HepG2 (cell line): Measurements from ENCODE around the gene SERAC1. TPM values are rescaled to one million over a fixed set of nuclear protein-coding genes. Genes with fewer than 3 reads are reported as not detected.
A peak's percentile ranks its signal among the peaks of the same experiment; 100 is the strongest.

Source experiments
- ADNP ChIP-seq: sonication (generic); formaldehyde crosslinking; IDR thresholded peaks from 2 replicates; pipeline ENCODE4 v1.4.0; 2020; ENCODE audit warnings: missing genetic modification reagents
- ARNT2 ChIP-seq: sonication (generic); formaldehyde crosslinking; IDR thresholded peaks from 2 replicates; pipeline ENCODE4 v1.8.0; 2022; ENCODE audit warnings: mild to moderate bottlenecking, low read depth, missing genetic modification reagents, moderate library complexity
- BORCS8-MEF2B ChIP-seq: sonication (generic); formaldehyde crosslinking; IDR thresholded peaks from 2 replicates; pipeline ENCODE4 v1.8.0; 2022; ENCODE audit warnings: mild to moderate bottlenecking, missing genetic modification reagents
- GABPB1 ChIP-seq: IDR thresholded peaks from 2 replicates; pipeline ENCODE4 v1.6.1; 2016; ENCODE audit warnings: mild to moderate bottlenecking, missing genetic modification reagents, moderate library complexity, missing compliant biosample characterization
- GFI1 ChIP-seq: sonication (generic); formaldehyde crosslinking; IDR thresholded peaks from 2 replicates; pipeline ENCODE4 v1.5.0; 2020; ENCODE audit warnings: missing genetic modification reagents, mild to moderate bottlenecking, borderline replicate concordance
- IRF2 ChIP-seq: IDR thresholded peaks from 2 replicates; pipeline ENCODE4 v1.6.1; 2018; ENCODE audit warnings: missing genetic modification reagents, missing compliant biosample characterization
- LCORL ChIP-seq, 2 experiments: fragments of 450-650 bp in 1 of 2; sonication (generic) in 1 of 2; formaldehyde crosslinking in 1 of 2; IDR thresholded peaks; 2 replicates each; pipeline versions ENCODE4 v1.5.0 to v1.6.1; 2017 to 2020; ENCODE audit warnings: antibody characterized with exemption in 1 of 2, missing genetic modification reagents in 1 of 2
- MZF1 ChIP-seq: sonication (generic); formaldehyde crosslinking; IDR thresholded peaks from 2 replicates; pipeline ENCODE4 v1.8.1; 2023; ENCODE audit warnings: mild to moderate bottlenecking, missing genetic modification reagents, borderline replicate concordance
- RXRA ChIP-seq: sonication (generic); formaldehyde crosslinking; IDR thresholded peaks from 2 replicates; pipeline ENCODE4 v1.5.1; 2020; ENCODE audit warnings: missing genetic modification reagents
- SRSF1 ChIP-seq: fragments of 200-400 bp; formaldehyde crosslinking; optimal IDR thresholded peaks from 2 replicates; pipeline ENCODE3; 2017; ENCODE audit warnings: mild to moderate bottlenecking, low read depth, low read length, moderate library complexity
- TAF15 ChIP-seq: fragments of 200-400 bp; formaldehyde crosslinking; IDR thresholded peaks from one replicate; pipeline ENCODE4 v1.6.1; 2018; ENCODE audit warnings: mild to moderate bottlenecking, low read depth, low read length; ENCODE audit not compliant: poor library complexity, severe bottlenecking
- TARDBP ChIP-seq: sonication (generic); formaldehyde crosslinking; IDR thresholded peaks from 2 replicates; pipeline ENCODE4 v1.8.0; 2022; ENCODE audit warnings: mild to moderate bottlenecking, missing genetic modification reagents
- TGIF2 ChIP-seq: IDR thresholded peaks from 2 replicates; pipeline ENCODE4 v1.6.1; 2016; ENCODE audit warnings: control low read depth, missing compliant biosample characterization
- ZC3H4 ChIP-seq: sonication (generic); formaldehyde crosslinking; IDR thresholded peaks from 2 replicates; pipeline ENCODE4 v1.4.0; 2020; ENCODE audit warnings: missing genetic modification reagents, borderline replicate concordance
- ZNF230 ChIP-seq: sonication (generic); formaldehyde crosslinking; IDR thresholded peaks from 2 replicates; pipeline ENCODE4 v1.4.0; 2020; ENCODE audit warnings: mild to moderate bottlenecking, missing genetic modification reagents
- ZNF501 ChIP-seq: sonication (generic); formaldehyde crosslinking; IDR thresholded peaks from 2 replicates; pipeline ENCODE4 v1.5.1; 2020; ENCODE audit warnings: mild to moderate bottlenecking, moderate library complexity, missing genetic modification reagents
- polyA plus RNA-seq, 8 experiments: library from polyadenylated mRNA; depleted of rRNA in 3 of 8; stranded (reverse) in 7 of 8; unstranded in 1 of 8; fragments of >200 nt; fragmentation: Illumina TruSeq in 4 of 8; extraction: Trizol in 4 of 8; gene quantifications; 2 replicates each; pipeline versions ENCODE4 v1.2.1 to v1.2.3, GENCODE V29; 2011 to 2016; ENCODE audit warnings: low read depth in 4 of 8, missing spikeins in 1 of 8, mixed read lengths in 1 of 8; ENCODE audit not compliant: insufficient read depth in 1 of 8
- total RNA-seq, 5 experiments: library from RNA; depleted of rRNA; stranded (reverse); fragments of >200 nt; fragmentation: Illumina TruSeq; extraction: Trizol; gene quantifications; 2 replicates each; pipeline ENCODE4 v1.2.3, GENCODE V29; 2016; ENCODE audit warnings: low read depth in 1 of 5
- TF ChIP-seq, protein P1 (sequence below): sonication (generic); formaldehyde crosslinking; IDR thresholded peaks from 2 replicates; pipeline ENCODE4 v1.5.0; 2020; ENCODE audit warnings: mild to moderate bottlenecking, missing genetic modification reagents, moderate library complexity
- TF ChIP-seq, protein P2 (sequence below): sonication (generic); formaldehyde crosslinking; conservative IDR thresholded peaks from 2 replicates; pipeline ENCODE4 v1.4.0; 2020; ENCODE audit warnings: mild to moderate bottlenecking, missing genetic modification reagents, moderate library complexity
- TF ChIP-seq, protein P3 (sequence below): sonication (generic); formaldehyde crosslinking; IDR thresholded peaks from 2 replicates; pipeline ENCODE4 v1.5.0; 2020; ENCODE audit warnings: missing genetic modification reagents
- TF ChIP-seq, protein P4 (sequence below): sonication (generic); formaldehyde crosslinking; IDR thresholded peaks from 2 replicates; pipeline ENCODE4 v1.4.0; 2020; ENCODE audit warnings: missing genetic modification reagents

SERAC1 gene
- total and polyA plus RNA-seq, 2 of the 13 experiments (the other 11 are each of a cell fraction or from before 2014, with no cell fraction given), result 4.5 to 8.1 TPM

DNA sequence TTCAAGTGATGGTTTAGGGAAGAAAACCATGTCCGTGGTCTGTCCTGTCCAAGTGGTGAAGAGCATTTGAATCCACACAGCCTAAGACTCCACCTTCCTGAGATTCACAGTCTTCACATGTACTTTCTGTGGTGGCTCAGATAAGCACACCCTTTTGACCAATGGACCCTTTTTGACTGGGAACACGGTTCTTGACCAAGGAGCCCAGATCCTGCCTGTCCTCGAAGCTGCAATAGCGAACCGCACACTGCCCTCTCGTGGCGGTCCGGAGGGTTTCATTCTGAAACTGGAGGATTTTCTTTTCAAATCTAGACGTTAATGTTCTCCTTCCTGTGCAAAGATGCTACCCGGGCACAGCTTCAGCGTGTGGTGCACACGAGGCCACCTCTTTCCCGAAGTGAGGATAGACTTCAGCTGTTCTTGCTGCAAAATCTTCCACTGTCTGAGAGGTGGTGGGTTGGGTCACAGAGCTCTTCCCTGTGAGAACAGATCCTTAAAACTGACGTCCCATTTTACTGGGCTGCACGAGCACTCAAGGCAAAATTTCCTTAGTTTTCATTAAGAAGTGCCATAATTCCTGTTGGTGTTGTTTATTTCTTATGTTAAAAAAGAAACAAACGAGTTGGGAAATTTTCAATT lies 95.9 kb downstream of the SERAC1 start (continued):
- TF ChIP-seq, protein P1, sequence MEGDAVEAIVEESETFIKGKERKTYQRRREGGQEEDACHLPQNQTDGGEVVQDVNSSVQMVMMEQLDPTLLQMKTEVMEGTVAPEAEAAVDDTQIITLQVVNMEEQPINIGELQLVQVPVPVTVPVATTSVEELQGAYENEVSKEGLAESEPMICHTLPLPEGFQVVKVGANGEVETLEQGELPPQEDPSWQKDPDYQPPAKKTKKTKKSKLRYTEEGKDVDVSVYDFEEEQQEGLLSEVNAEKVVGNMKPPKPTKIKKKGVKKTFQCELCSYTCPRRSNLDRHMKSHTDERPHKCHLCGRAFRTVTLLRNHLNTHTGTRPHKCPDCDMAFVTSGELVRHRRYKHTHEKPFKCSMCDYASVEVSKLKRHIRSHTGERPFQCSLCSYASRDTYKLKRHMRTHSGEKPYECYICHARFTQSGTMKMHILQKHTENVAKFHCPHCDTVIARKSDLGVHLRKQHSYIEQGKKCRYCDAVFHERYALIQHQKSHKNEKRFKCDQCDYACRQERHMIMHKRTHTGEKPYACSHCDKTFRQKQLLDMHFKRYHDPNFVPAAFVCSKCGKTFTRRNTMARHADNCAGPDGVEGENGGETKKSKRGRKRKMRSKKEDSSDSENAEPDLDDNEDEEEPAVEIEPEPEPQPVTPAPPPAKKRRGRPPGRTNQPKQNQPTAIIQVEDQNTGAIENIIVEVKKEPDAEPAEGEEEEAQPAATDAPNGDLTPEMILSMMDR (CRISPR knock-in tag), result peak; percentile 97
- TF ChIP-seq LCORL (IDR thresholded peaks at IDR 0.05) (no peak), LCORL (CRISPR knock-in tag; IDR thresholded peaks at IDR 0.05) (peak; percentile 36; the same call in 1 of the 2 replicates), GFI1 (0 out of 2 replicates have a peak, but pooled peaks have one; percentile 12), MZF1 (CRISPR knock-in tag) (no peak), TAF15 (no peak), SRSF1 (no peak), ZC3H4 (CRISPR knock-in tag) (0 out of 2 replicates have a peak, but pooled peaks have one; percentile 59), TARDBP (CRISPR knock-in tag) (peak; percentile 68), GABPB1 (CRISPR knock-in tag) (no peak; the same call in 1 of the 2 replicates), ZNF230 (CRISPR knock-in tag) (no peak; the same call in 1 of the 2 replicates), ZNF501 (CRISPR knock-in tag) (peak; percentile 70), RXRA (no peak; the same call in 1 of the 2 replicates), IRF2 (peak; percentile 40; the same call in 1 of the 2 replicates), ARNT2 (CRISPR knock-in tag) (no peak), ADNP (no peak), TGIF2 (CRISPR knock-in tag) (peak; percentile 70; the same call in 1 of the 2 replicates), BORCS8-MEF2B (CRISPR knock-in tag) (peak; percentile 85; the same call in 1 of the 2 replicates)
- TF ChIP-seq, protein P2, sequence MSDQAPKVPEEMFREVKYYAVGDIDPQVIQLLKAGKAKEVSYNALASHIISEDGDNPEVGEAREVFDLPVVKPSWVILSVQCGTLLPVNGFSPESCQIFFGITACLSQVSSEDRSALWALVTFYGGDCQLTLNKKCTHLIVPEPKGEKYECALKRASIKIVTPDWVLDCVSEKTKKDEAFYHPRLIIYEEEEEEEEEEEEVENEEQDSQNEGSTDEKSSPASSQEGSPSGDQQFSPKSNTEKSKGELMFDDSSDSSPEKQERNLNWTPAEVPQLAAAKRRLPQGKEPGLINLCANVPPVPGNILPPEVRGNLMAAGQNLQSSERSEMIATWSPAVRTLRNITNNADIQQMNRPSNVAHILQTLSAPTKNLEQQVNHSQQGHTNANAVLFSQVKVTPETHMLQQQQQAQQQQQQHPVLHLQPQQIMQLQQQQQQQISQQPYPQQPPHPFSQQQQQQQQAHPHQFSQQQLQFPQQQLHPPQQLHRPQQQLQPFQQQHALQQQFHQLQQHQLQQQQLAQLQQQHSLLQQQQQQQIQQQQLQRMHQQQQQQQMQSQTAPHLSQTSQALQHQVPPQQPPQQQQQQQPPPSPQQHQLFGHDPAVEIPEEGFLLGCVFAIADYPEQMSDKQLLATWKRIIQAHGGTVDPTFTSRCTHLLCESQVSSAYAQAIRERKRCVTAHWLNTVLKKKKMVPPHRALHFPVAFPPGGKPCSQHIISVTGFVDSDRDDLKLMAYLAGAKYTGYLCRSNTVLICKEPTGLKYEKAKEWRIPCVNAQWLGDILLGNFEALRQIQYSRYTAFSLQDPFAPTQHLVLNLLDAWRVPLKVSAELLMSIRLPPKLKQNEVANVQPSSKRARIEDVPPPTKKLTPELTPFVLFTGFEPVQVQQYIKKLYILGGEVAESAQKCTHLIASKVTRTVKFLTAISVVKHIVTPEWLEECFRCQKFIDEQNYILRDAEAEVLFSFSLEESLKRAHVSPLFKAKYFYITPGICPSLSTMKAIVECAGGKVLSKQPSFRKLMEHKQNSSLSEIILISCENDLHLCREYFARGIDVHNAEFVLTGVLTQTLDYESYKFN (CRISPR knock-in tag), result peak; percentile 28; the same call in 1 of the 2 replicates
- TF ChIP-seq, protein P3, sequence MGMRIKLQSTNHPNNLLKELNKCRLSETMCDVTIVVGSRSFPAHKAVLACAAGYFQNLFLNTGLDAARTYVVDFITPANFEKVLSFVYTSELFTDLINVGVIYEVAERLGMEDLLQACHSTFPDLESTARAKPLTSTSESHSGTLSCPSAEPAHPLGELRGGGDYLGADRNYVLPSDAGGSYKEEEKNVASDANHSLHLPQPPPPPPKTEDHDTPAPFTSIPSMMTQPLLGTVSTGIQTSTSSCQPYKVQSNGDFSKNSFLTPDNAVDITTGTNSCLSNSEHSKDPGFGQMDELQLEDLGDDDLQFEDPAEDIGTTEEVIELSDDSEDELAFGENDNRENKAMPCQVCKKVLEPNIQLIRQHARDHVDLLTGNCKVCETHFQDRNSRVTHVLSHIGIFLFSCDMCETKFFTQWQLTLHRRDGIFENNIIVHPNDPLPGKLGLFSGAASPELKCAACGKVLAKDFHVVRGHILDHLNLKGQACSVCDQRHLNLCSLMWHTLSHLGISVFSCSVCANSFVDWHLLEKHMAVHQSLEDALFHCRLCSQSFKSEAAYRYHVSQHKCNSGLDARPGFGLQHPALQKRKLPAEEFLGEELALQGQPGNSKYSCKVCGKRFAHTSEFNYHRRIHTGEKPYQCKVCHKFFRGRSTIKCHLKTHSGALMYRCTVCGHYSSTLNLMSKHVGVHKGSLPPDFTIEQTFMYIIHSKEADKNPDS (CRISPR knock-in tag), result no peak
- TF ChIP-seq, protein P4, sequence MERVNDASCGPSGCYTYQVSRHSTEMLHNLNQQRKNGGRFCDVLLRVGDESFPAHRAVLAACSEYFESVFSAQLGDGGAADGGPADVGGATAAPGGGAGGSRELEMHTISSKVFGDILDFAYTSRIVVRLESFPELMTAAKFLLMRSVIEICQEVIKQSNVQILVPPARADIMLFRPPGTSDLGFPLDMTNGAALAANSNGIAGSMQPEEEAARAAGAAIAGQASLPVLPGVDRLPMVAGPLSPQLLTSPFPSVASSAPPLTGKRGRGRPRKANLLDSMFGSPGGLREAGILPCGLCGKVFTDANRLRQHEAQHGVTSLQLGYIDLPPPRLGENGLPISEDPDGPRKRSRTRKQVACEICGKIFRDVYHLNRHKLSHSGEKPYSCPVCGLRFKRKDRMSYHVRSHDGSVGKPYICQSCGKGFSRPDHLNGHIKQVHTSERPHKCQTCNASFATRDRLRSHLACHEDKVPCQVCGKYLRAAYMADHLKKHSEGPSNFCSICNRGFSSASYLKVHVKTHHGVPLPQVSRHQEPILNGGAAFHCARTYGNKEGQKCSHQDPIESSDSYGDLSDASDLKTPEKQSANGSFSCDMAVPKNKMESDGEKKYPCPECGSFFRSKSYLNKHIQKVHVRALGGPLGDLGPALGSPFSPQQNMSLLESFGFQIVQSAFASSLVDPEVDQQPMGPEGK, result no peak
